Loucy (cell line): ENCODE measurements around the gene COL21A1.

Experiments
- H2AFZ ChIP-seq: fragments of 200-600 bp; sonication (generic); 2 replicates; pipeline ENCODE4 v1.6.0; 2016; ENCODE audit warnings: antibody characterized with exemption, mild to moderate bottlenecking, low read length, moderate library complexity
- H3F3A ChIP-seq: fragments of 200-600 bp; 2 replicates; pipeline ENCODE4 v1.6.0; 2016; ENCODE audit warnings: antibody characterized with exemption, low read depth, mild to moderate bottlenecking
- H3K27me3 ChIP-seq: fragments of 200-600 bp; sonication (generic); 2 replicates; pipeline ENCODE4 v1.6.1; 2014; ENCODE audit warnings: low read length, mild to moderate bottlenecking; ENCODE audit not compliant: insufficient read depth, poor library complexity, severe bottlenecking
- H3K36me3 ChIP-seq: fragments of 200-600 bp; sonication (generic); 2 replicates; pipeline ENCODE4 v1.6.1; 2016; ENCODE audit warnings: low read length; ENCODE audit not compliant: insufficient read depth
- H3K4me1 ChIP-seq: fragments of 200-600 bp; sonication (generic); 2 replicates; pipeline ENCODE4 v1.5.1; 2014; ENCODE audit warnings: low read length, mild to moderate bottlenecking; ENCODE audit not compliant: insufficient read depth, poor library complexity, severe bottlenecking
- H3K4me2 ChIP-seq: fragments of 200-600 bp; sonication (generic); 2 replicates; pipeline ENCODE4 v1.6.0; 2014; ENCODE audit warnings: antibody characterized with exemption, low read length, low read depth, mild to moderate bottlenecking; ENCODE audit not compliant: poor library complexity, severe bottlenecking
- H3K4me3 ChIP-seq: fragments of 200-600 bp; sonication (generic); 2 replicates; pipeline ENCODE4 v1.5.1; 2014; ENCODE audit warnings: low read length, mild to moderate bottlenecking, mixed read lengths; ENCODE audit not compliant: poor library complexity, severe bottlenecking
- H3K79me2 ChIP-seq: fragments of 200-600 bp; sonication (generic); 2 replicates; pipeline ENCODE4 v1.6.1; 2014; ENCODE audit warnings: low read length; ENCODE audit not compliant: insufficient read depth
- H3K9ac ChIP-seq: fragments of 200-600 bp; sonication (generic); 2 replicates; pipeline ENCODE4 v1.6.0; 2014; ENCODE audit warnings: mild to moderate bottlenecking, low read depth, low read length, moderate library complexity; ENCODE audit not compliant: poor library complexity, severe bottlenecking
- H3K9me2 ChIP-seq: fragments of 200-600 bp; sonication (generic); replicated peaks from 2 replicates; pipeline ENCODE4 v1.6.1; 2016; ENCODE audit warnings: low read depth, low read length, mixed read lengths
- H3K9me3 ChIP-seq: fragments of 200-600 bp; sonication (generic); 2 replicates; pipeline ENCODE4 v1.6.1; 2014; ENCODE audit warnings: mild to moderate bottlenecking, antibody characterized with exemption, low read length, low read depth; ENCODE audit not compliant: insufficient read depth
- H4K20me1 ChIP-seq: fragments of 200-600 bp; sonication (generic); 2 replicates; pipeline ENCODE4 v1.6.0; 2014; ENCODE audit warnings: antibody characterized with exemption, low read length, mild to moderate bottlenecking; ENCODE audit not compliant: insufficient read depth, poor library complexity, severe bottlenecking
- EZH2phosphoT487 ChIP-seq: fragments of 200-600 bp; IDR thresholded peaks from 2 replicates; pipeline ENCODE4 v1.6.1; 2018; ENCODE audit warnings: antibody characterized with exemption, mild to moderate bottlenecking, moderate library complexity, borderline replicate concordance
- TF ChIP-seq, protein P1 (sequence below): fragments of 200-600 bp; sonication (generic); conservative IDR thresholded peaks from 2 replicates; pipeline ENCODE4 v1.5.1; 2014; ENCODE audit warnings: mild to moderate bottlenecking, antibody characterized with exemption, low read length

COL21A1 gene

DNA sequence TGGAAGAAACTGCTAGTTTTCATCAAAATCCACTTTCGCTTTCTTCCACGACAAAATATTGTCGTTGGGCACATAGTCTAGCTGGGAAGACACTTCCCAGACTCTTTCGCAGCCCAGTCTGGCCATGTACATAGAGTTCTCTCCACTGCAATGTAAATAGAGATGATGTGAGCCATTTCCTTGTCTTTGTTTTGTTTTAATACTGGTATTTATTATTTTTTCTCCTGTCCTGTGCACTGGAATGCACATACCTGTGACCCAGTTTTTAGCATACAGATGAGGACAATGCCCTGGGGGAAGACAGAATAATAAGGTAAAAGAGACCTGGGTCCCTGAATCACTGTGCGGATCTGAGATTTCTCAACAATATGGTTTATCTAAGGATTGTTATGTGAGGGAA lies 222.4 kb downstream of the COL21A1 start:
- no peaks in the 10 kb centered on the region for H3K9me2 ChIP-seq
- H3K4me1 ChIP-seq: no peaks in the 10 kb centered on the region
- no peak overlapping the region for H3K9ac ChIP-seq
- no peak overlapping the region for H3K4me2 ChIP-seq
- H3K79me2 ChIP-seq: no peaks in the 10 kb centered on the region
- no peak overlapping the region for H3K4me3 ChIP-seq
- no peaks in the 10 kb centered on the region for H3F3A ChIP-seq
- no peak overlapping the region for H2AFZ ChIP-seq
- no peaks in the 10 kb centered on the region for H3K9me3 ChIP-seq
- TF ChIP-seq, protein P1, sequence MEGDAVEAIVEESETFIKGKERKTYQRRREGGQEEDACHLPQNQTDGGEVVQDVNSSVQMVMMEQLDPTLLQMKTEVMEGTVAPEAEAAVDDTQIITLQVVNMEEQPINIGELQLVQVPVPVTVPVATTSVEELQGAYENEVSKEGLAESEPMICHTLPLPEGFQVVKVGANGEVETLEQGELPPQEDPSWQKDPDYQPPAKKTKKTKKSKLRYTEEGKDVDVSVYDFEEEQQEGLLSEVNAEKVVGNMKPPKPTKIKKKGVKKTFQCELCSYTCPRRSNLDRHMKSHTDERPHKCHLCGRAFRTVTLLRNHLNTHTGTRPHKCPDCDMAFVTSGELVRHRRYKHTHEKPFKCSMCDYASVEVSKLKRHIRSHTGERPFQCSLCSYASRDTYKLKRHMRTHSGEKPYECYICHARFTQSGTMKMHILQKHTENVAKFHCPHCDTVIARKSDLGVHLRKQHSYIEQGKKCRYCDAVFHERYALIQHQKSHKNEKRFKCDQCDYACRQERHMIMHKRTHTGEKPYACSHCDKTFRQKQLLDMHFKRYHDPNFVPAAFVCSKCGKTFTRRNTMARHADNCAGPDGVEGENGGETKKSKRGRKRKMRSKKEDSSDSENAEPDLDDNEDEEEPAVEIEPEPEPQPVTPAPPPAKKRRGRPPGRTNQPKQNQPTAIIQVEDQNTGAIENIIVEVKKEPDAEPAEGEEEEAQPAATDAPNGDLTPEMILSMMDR: no peak
- no peak for TF ChIP-seq EZH2phosphoT487
- no peaks in the 10 kb centered on the region for H4K20me1 ChIP-seq
- H3K27me3 ChIP-seq: no peaks in the 10 kb centered on the region
- no peaks in the 10 kb centered on the region for H3K36me3 ChIP-seq

DNA sequence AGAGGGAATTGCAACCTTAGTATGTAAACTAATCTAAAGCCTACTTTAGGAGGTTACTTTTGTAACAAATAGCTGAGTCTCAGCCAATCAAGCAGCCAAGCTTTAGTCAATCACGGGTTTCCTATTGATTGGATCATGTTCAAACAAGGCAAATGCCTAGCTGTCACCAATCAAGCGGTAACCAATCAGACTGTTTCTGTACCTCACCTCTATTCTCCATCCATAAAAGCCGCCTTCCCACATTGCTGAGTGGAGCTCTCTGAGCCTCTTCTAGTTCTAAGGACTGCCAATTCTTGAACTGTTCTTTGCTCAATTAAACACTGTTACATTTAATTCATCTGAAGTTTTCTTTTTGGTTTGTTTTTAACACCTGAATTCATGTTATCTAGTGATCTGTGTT lies 223.6 kb downstream of the COL21A1 start:
- H3K36me3 ChIP-seq: no peaks in the 10 kb centered on the region
- H3K4me1 ChIP-seq: no peaks in the 10 kb centered on the region
- H3K9ac ChIP-seq: no peak overlapping the region
- H2AFZ ChIP-seq: no peak overlapping the region
- H3K9me3 ChIP-seq: no peaks in the 10 kb centered on the region
- no peaks in the 10 kb centered on the region for H3K9me2 ChIP-seq
- H3K27me3 ChIP-seq: no peaks in the 10 kb centered on the region
- H3K4me3 ChIP-seq: no peak overlapping the region
- H3K79me2 ChIP-seq: no peaks in the 10 kb centered on the region
- TF ChIP-seq, protein P1: no peak
- TF ChIP-seq EZH2phosphoT487: no peak
- no peaks in the 10 kb centered on the region for H3F3A ChIP-seq
- no peak overlapping the region for H3K4me2 ChIP-seq
- no peaks in the 10 kb centered on the region for H4K20me1 ChIP-seq

DNA sequence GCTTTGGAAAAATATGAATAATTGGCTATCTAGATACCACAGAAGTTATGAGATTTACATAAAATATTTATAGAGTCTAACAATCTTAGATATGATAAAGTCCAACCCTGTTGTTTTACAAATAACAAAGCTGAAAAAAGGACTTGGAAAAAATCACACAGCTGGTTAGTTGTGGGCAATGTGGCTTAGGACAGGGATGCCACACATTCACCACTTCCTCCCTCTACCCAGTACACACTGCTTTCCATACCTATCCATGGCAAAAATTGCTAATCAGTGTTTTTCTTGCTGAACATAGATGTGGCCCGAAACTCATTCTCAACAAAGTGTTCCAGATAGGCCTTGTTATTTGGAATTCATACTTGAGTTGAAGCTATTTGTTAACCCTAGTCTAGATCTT lies 224.7 kb downstream of the COL21A1 start:
- TF ChIP-seq, protein P1: no peak
- no peak for TF ChIP-seq EZH2phosphoT487
- Histone ChIP-seq H3K9me2 (no peaks in the 10 kb centered on the region), H3K9me3 (no peaks in the 10 kb centered on the region), H3K4me3 (no peak overlapping the region), H3K27me3 (no peaks in the 10 kb centered on the region), H2AFZ (no peak overlapping the region), H3K4me1 (no peaks in the 10 kb centered on the region), H3K79me2 (no peaks in the 10 kb centered on the region), H4K20me1 (no peaks in the 10 kb centered on the region), H3K9ac (no peak overlapping the region), H3K4me2 (no peak overlapping the region), H3F3A (no peaks in the 10 kb centered on the region), H3K36me3 (no peaks in the 10 kb centered on the region)
